Stomach (tissue), 9 donors: ENCODE data around the gene RNASEL. TPM values are rescaled to one million over a fixed set of nuclear protein-coding genes. Genes with fewer than 3 reads are reported as not detected.

ENCODE experiments used
- DNase-seq, 2 donors: peaks; one replicate each; pipeline versions ENCODE4 v3.0.0 to v3.0.0-alpha.2; 2013 to 2019
- H3K27ac ChIP-seq, 5 donors: fragments of 200-600 bp in 4 of 5; sonication (generic) in 4 of 5; one replicate each; pipeline ENCODE4 v1.5.1; 2013 to 2019; ENCODE audit warnings: mild to moderate bottlenecking in 1 of 5, moderate library complexity in 1 of 5
- H3K27me3 ChIP-seq, 3 donors: fragments of 200-600 bp; sonication (generic); one replicate each; pipeline ENCODE4 v1.5.1; 2017 to 2019; ENCODE audit warnings: mixed run types in 1 of 3
- H3K36me3 ChIP-seq, 4 donors: fragments of 200-600 bp; sonication (generic); 1 replicate in 3 of 4; 2 replicates in 1 of 4; pipeline ENCODE4 v1.5.1; 2016 to 2019
- H3K4me1 ChIP-seq, 4 donors: fragments of 200-600 bp; sonication (generic); one replicate each; pipeline ENCODE4 v1.5.1; 2016 to 2019
- H3K4me3 ChIP-seq, 4 donors: fragments of 200-600 bp; sonication (generic) in 3 of 4; one replicate each; pipeline ENCODE4 v1.5.1; 2016 to 2019; ENCODE audit warnings: mild to moderate bottlenecking in 1 of 4
- H3K9me3 ChIP-seq, 4 donors: fragments of 200-600 bp; sonication (generic); one replicate each; pipeline ENCODE4 v1.5.1; 2016 to 2019
- EP300 ChIP-seq: sonication (generic); formaldehyde crosslinking; IDR thresholded peaks from one replicate; pipeline ENCODE4 v1.6.1; 2017; ENCODE audit warnings: antibody characterized with exemption
- POLR2A ChIP-seq, 4 donors: fragments of 450-650 bp; IDR thresholded peaks; one replicate each; pipeline ENCODE4 v1.6.1; 2016; ENCODE audit warnings: antibody characterized with exemption in 4 of 4, control low read depth in 2 of 4, mild to moderate bottlenecking in 1 of 4, moderate library complexity in 1 of 4
- POLR2AphosphoS5 ChIP-seq, 3 donors: sonication (generic); formaldehyde crosslinking; IDR thresholded peaks; one replicate each; pipeline ENCODE4 v1.6.1; 2016; ENCODE audit warnings: antibody characterized with exemption in 3 of 3
- WGBS, 5 donors: extraction: QIAGEN DNeasy Blood & Tissue Kit in 3 of 5; methylation state at CpG; one replicate each; pipeline versions ENCODE4 v1.1.5 to v1.1.7; 2013 to 2018; 5-methylcytosine and 5-hydroxymethylcytosine counted together
- intact Hi-C: fragments of 100-400 bp; cut with DNase I; formaldehyde crosslinking; loops from one replicate; pipeline ENCODE4 v1.15.1; 2023; ENCODE audit warnings: low total_unique reads
- polyA plus RNA-seq, 3 donors: library from polyadenylated mRNA; stranded (reverse); fragments of 200-250 nt; gene quantifications; one replicate each; pipeline ENCODE4 v1.2.3, GENCODE V29; 2013
- total RNA-seq, 5 donors: library from RNA; depleted of rRNA; stranded (reverse); fragments of >200 nt; gene quantifications; one replicate each; pipeline versions ENCODE4 v1.1.0 to v1.2.3, GENCODE V29; 2014 to 2016
- TF ChIP-seq, protein P1 (sequence below), 7 experiments: fragments of 450-650 bp in 4 of 7; fragments of 200-600 bp in 3 of 7; sonication (generic) in 3 of 7; IDR thresholded peaks; one replicate each; pipeline ENCODE4 v1.5.1; 2016 to 2019; ENCODE audit warnings: antibody characterized with exemption in 7 of 7, control low read depth in 2 of 7, mild to moderate bottlenecking in 1 of 7
- donor health status: healthy with polysubstance abuse.
- donor health status: Bipolar disorder and iron deficiency.
- donor health status: healthy.

The RNASEL gene
- total and polyA plus RNA-seq, 8 donors, result 3.2 to 11.1 (median 5.1) TPM

DNA sequence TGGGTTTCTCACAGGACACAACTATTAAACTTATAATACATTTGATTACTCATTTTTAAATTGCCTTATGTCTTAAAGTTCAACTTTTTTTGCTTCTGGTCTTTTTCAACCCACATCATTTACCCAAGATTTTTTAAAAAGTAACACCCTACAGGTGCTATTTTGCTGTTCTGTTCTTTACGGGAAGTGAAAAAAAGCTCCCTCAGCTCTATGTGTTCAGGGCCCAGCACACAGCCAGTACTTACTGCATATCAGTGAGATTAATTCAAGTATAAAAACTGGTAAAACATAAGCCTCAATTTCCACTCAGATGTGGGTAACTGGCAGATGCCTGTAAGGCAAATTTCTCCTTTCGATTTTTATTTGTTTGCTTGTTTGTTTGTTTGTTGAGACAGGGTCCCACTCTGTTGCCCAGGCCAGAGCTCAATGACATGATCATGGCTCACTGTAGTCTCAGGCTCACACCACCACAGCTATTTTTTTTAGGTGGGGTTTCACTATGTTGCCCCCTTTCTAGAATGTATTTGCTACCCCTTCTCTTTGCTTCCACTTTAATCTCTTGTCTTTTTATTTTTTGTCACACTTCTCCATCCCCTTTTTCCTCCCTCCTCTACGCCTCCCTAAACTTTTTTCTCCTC lies 20.3 kb downstream of the RNASEL start:
- 49 to 91% (median 82%) methylated on average over 3 of the region's 3 CpGs for WGBS, 5 donors
- TF ChIP-seq, protein P1, sequence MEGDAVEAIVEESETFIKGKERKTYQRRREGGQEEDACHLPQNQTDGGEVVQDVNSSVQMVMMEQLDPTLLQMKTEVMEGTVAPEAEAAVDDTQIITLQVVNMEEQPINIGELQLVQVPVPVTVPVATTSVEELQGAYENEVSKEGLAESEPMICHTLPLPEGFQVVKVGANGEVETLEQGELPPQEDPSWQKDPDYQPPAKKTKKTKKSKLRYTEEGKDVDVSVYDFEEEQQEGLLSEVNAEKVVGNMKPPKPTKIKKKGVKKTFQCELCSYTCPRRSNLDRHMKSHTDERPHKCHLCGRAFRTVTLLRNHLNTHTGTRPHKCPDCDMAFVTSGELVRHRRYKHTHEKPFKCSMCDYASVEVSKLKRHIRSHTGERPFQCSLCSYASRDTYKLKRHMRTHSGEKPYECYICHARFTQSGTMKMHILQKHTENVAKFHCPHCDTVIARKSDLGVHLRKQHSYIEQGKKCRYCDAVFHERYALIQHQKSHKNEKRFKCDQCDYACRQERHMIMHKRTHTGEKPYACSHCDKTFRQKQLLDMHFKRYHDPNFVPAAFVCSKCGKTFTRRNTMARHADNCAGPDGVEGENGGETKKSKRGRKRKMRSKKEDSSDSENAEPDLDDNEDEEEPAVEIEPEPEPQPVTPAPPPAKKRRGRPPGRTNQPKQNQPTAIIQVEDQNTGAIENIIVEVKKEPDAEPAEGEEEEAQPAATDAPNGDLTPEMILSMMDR (IDR thresholded peaks at IDR 0.05), result no peak
- H3K27me3 ChIP-seq, result no peaks in the 10 kb centered on the region

DNA sequence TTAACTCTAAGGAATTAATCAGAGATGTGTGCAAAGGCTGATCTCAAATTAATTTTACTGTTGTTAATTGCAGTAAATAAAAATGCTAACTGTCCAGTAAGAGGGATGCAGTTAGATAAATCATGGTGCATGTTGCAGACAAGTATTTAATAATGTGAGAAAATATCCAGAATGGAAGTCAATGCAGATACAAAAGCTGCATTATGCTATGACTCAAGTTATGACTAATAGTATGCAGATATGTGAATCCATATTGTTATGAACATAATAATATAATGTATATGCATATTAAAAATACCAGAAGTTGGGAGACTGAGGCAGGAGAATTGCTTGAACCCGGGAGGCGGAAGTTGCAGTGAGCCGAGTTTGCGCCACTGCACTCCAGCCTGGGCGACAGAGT lies 21.4 kb downstream of the RNASEL start:
- Histone ChIP-seq H3K4me1 (no peaks in the 10 kb centered on the region), H3K9me3 (no peaks in the 10 kb centered on the region), H3K36me3 (peaks cover 0 to 3% (median under 1%) of the 10 kb centered on the region in 4 donors), H3K27ac (no peak overlapping the region), H3K27me3 (no peaks in the 10 kb centered on the region), H3K4me3 (no peak overlapping the region)
- intact Hi-C loops, result no loop called here
- DNase-seq, result no peak
- TF ChIP-seq POLR2AphosphoS5 (IDR thresholded peaks at IDR 0.05) (no peak), EP300 (no peak), POLR2A (IDR thresholded peaks at IDR 0.05) (no peak)
- TF ChIP-seq, protein P1 (IDR thresholded peaks at IDR 0.05), result no peak
- 82 to 87% (median 84%) methylated on average over 5 of the region's 5 CpGs for WGBS, 5 donors

More for the DNA sequence above, 20.3 kb downstream of the RNASEL start:
- Histone ChIP-seq H3K36me3 (peaks cover 0 to 14% (median 9%) of the 10 kb centered on the region in 4 donors), H3K4me1 (no peaks in the 10 kb centered on the region), H3K9me3 (no peaks in the 10 kb centered on the region), H3K4me3 (no peak overlapping the region), H3K27ac (no peak overlapping the region)
- DNase-seq, result no peak
- intact Hi-C loops, result no loop called here

DNA sequence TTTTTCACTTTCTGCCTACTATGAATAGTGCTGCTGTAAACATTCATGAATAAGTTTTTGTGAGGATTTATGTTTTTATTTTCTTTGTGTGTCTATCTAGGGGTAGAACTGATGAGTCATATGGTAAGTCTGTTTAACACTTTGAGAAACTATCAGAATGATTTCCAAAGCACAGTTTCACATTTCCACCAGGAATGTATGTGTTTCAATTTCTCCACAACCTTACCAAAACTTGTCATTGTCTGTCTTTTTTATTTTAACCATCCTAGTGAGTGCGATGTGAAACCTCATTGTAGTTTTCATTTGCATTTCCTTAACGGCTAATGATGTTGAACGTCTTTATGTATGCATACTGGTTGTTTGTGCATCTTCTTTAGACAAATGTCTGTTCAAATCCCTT lies 23.5 kb downstream of the RNASEL start:
- Histone ChIP-seq H3K27ac (no peak overlapping the region), H3K4me3 (no peak overlapping the region), H3K4me1 (no peaks in the 10 kb centered on the region), H3K9me3 (no peaks in the 10 kb centered on the region), H3K27me3 (no peaks in the 10 kb centered on the region), H3K36me3 (no peaks in the 10 kb centered on the region)
- intact Hi-C loops, result no loop called here
- TF ChIP-seq POLR2AphosphoS5 (IDR thresholded peaks at IDR 0.05) (no peak), EP300 (no peak), POLR2A (IDR thresholded peaks at IDR 0.05) (no peak)
- TF ChIP-seq, protein P1 (IDR thresholded peaks at IDR 0.05), result no peak
- DNase-seq, result no peak
- 54 to 82% (median 77%) methylated on average over 3 of the region's 3 CpGs for WGBS, 5 donors

DNA sequence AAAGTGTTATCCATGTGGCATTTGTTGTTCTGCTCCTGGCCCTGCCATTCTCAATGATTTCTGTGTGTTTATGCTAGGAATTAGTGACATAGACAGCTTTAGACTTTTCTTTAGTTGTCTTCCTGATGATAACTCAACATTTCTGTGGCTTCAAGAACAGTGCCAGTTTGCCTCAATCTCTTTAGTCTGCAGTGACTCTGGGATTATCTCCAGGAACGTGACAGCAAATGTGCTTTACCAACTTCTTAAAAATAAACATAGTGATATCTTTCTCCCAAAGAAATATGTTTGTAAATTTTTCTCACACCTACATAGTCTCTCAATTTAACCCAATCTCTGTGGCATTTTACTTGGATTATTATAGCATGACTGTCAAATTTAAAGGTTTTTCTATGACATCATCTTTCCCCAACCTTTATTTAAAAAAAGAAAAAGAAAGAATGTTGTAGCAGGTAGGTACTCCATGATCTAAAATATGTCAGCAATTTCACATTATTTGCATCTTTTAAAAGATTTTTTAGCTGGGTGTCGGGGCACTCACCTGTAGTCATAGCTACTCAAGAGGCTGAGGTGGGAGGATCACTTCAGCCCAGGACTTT lies 24.6 kb downstream of the RNASEL start:
- TF ChIP-seq, protein P1 (IDR thresholded peaks at IDR 0.05), result no peak
- TF ChIP-seq POLR2A (IDR thresholded peaks at IDR 0.05) (no peak), POLR2AphosphoS5 (IDR thresholded peaks at IDR 0.05) (no peak)
- intact Hi-C loops, result no loop called here
- no peaks in the 10 kb centered on the region for H3K9me3 ChIP-seq

More for the DNA sequence above, 24.6 kb downstream of the RNASEL start:
- Histone ChIP-seq H3K36me3 (no peaks in the 10 kb centered on the region), H3K4me1 (no peaks in the 10 kb centered on the region), H3K27me3 (no peaks in the 10 kb centered on the region), H3K27ac (no peak overlapping the region), H3K4me3 (no peak overlapping the region)
- DNase-seq, result no peak
- WGBS, 5 donors, result 62 to 70% (median 63%) methylated on average over 2 of the region's 2 CpGs
